ENCODE measurements around the gene SLC2A9. TPM values are rescaled to one million over a fixed set of nuclear protein-coding genes. Genes with fewer than 3 reads are reported as not detected.
"Not testable (repeated sequence)": the region's sequence is repeated elsewhere in the genome, so short reads cannot be mapped to it uniquely, and the experiment has no call there.

The SLC2A9 gene
- total and polyA plus RNA-seq, 2 donors (not counting 1 experiment from before 2014, with no cell fraction given) = 2.3 to 3.9 TPM

- H3K4me3 ChIP-seq (replicated peaks in 1 of 4; ENCODE audit: control extremely low read depth in 1 of 4, insufficient read depth in 1 of 4, low read depth in 3 of 4, low read length in 4 of 4) = no peak overlapping the region
- no peak overlapping the region for H2AFZ ChIP-seq (ENCODE audit: low read length)
- H3K9me3 ChIP-seq (ENCODE audit: control insufficient read depth, insufficient read depth, low read depth, low read length) = no peaks in the 10 kb centered on the region
- no peaks in the 10 kb centered on the region for H3K36me3 ChIP-seq (ENCODE audit: control insufficient read depth, insufficient read depth, low read length)
- H4K20me1 ChIP-seq (ENCODE audit: control insufficient read depth, extremely low read depth, insufficient read depth, low read length) = no peaks in the 10 kb centered on the region
- no peak for TF ChIP-seq EZH2 (IDR thresholded peaks at IDR 0.05; ENCODE audit: low read length, missing control alignments)
- TF ChIP-seq, protein P1, sequence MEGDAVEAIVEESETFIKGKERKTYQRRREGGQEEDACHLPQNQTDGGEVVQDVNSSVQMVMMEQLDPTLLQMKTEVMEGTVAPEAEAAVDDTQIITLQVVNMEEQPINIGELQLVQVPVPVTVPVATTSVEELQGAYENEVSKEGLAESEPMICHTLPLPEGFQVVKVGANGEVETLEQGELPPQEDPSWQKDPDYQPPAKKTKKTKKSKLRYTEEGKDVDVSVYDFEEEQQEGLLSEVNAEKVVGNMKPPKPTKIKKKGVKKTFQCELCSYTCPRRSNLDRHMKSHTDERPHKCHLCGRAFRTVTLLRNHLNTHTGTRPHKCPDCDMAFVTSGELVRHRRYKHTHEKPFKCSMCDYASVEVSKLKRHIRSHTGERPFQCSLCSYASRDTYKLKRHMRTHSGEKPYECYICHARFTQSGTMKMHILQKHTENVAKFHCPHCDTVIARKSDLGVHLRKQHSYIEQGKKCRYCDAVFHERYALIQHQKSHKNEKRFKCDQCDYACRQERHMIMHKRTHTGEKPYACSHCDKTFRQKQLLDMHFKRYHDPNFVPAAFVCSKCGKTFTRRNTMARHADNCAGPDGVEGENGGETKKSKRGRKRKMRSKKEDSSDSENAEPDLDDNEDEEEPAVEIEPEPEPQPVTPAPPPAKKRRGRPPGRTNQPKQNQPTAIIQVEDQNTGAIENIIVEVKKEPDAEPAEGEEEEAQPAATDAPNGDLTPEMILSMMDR (conservative IDR thresholded peaks at IDR 0.05 in 1 of 2, IDR thresholded peaks at IDR 0.05 in 1 of 2; ENCODE audit: low read depth in 1 of 2, low read length in 2 of 2) = no peak
- H3K9ac ChIP-seq (ENCODE audit: insufficient read depth, low read length) = no peak overlapping the region
- DNase-seq (ENCODE audit: low read depth in 2 of 2) = no peak
- H3K27ac ChIP-seq (ENCODE audit: insufficient read depth, low read length) = no peak overlapping the region
- no peaks in the 10 kb centered on the region for H3K79me2 ChIP-seq (ENCODE audit: control insufficient read depth, insufficient read depth, low read length)
- H3K27me3 ChIP-seq (ENCODE audit: control insufficient read depth, insufficient read depth, low read length) = no peaks in the 10 kb centered on the region
- no peaks in the 10 kb centered on the region for H3K4me1 ChIP-seq (ENCODE audit: control insufficient read depth, extremely low read depth, insufficient read depth, low read length)
- no peak overlapping the region for H3K4me2 ChIP-seq (ENCODE audit: extremely low read depth, insufficient read depth, low read length)
Observed at GRCh38 chr4:9903317-9903716, 118.0 kb downstream of the SLC2A9 start.

- H3K4me3 ChIP-seq (replicated peaks in 1 of 4; ENCODE audit: control extremely low read depth in 1 of 4, insufficient read depth in 1 of 4, low read depth in 3 of 4, low read length in 4 of 4) = no peak overlapping the region
- H3K4me1 ChIP-seq (ENCODE audit: control insufficient read depth, extremely low read depth, insufficient read depth, low read length) = no peaks in the 10 kb centered on the region
- no peak overlapping the region for H3K27ac ChIP-seq (ENCODE audit: insufficient read depth, low read length)
- no peaks in the 10 kb centered on the region for H3K79me2 ChIP-seq (ENCODE audit: control insufficient read depth, insufficient read depth, low read length)
- DNase-seq (ENCODE audit: low read depth in 2 of 2) = no peak
- H3K36me3 ChIP-seq (ENCODE audit: control insufficient read depth, insufficient read depth, low read length) = no peaks in the 10 kb centered on the region
- no peak overlapping the region for H2AFZ ChIP-seq (ENCODE audit: low read length)
- no peaks in the 10 kb centered on the region for H3K9me3 ChIP-seq (ENCODE audit: control insufficient read depth, insufficient read depth, low read depth, low read length)
- H3K9ac ChIP-seq (ENCODE audit: insufficient read depth, low read length) = no peak overlapping the region
- no peaks in the 10 kb centered on the region for H3K27me3 ChIP-seq (ENCODE audit: control insufficient read depth, insufficient read depth, low read length)
- no peaks in the 10 kb centered on the region for H4K20me1 ChIP-seq (ENCODE audit: control insufficient read depth, extremely low read depth, insufficient read depth, low read length)
- TF ChIP-seq EZH2 (IDR thresholded peaks at IDR 0.05; ENCODE audit: low read length, missing control alignments) = no peak
- TF ChIP-seq, protein P1 (conservative IDR thresholded peaks at IDR 0.05 in 1 of 2, IDR thresholded peaks at IDR 0.05 in 1 of 2; ENCODE audit: low read depth in 1 of 2, low read length in 2 of 2) = no peak
- no peak overlapping the region for H3K4me2 ChIP-seq (ENCODE audit: extremely low read depth, insufficient read depth, low read length)
Observed at GRCh38 chr4:9901257-9901656, 120.0 kb downstream of the SLC2A9 start.

GRCh38 chr4:9900633-9901032, 120.7 kb downstream of the SLC2A9 start:
- not testable (repeated sequence) for H3K27me3 ChIP-seq (ENCODE audit: control insufficient read depth, insufficient read depth, low read length); H3K4me3 ChIP-seq (replicated peaks in 1 of 4; ENCODE audit: control extremely low read depth in 1 of 4, insufficient read depth in 1 of 4, low read depth in 3 of 4, low read length in 4 of 4); H3K9ac ChIP-seq (ENCODE audit: insufficient read depth, low read length); H2AFZ ChIP-seq (ENCODE audit: low read length); H3K36me3 ChIP-seq (ENCODE audit: control insufficient read depth, insufficient read depth, low read length); H3K4me1 ChIP-seq (ENCODE audit: control insufficient read depth, extremely low read depth, insufficient read depth, low read length); H3K79me2 ChIP-seq (ENCODE audit: control insufficient read depth, insufficient read depth, low read length); H4K20me1 ChIP-seq (ENCODE audit: control insufficient read depth, extremely low read depth, insufficient read depth, low read length); H3K27ac ChIP-seq (ENCODE audit: insufficient read depth, low read length); H3K4me2 ChIP-seq (ENCODE audit: extremely low read depth, insufficient read depth, low read length); H3K9me3 ChIP-seq (ENCODE audit: control insufficient read depth, insufficient read depth, low read depth, low read length); DNase-seq (ENCODE audit: low read depth in 2 of 2)
